Measurements from ENCODE around the gene KIF17. TPM values are rescaled to one million over a fixed set of nuclear protein-coding genes. Genes with fewer than 3 reads are reported as not detected.

Gene KIF17
- total RNA-seq, 6 experiments from 2014 or later = 1.0 to 3.2 (median 1.3) TPM

- Histone ChIP-seq H3K4me3 (no peak overlapping the region), H3K27ac (no peak overlapping the region), H3K9me3 (no peaks in the 10 kb centered on the region), H3K27me3 (no peaks in the 10 kb centered on the region), H3K4me1 (no peaks in the 10 kb centered on the region), H3K36me3 (no peaks in the 10 kb centered on the region)
- ATAC-seq = no peak
- DNase-seq = no peak
- WGBS (ENCODE audit: insufficient coverage, low coverage, low lambda C conversion rate, missing lambda C conversion rate) = 66% methylated on average over 6 of the region's 29 CpGs
- TF ChIP-seq POLR2A (IDR thresholded peaks at IDR 0.05) = no peak
- TF ChIP-seq, protein P1, sequence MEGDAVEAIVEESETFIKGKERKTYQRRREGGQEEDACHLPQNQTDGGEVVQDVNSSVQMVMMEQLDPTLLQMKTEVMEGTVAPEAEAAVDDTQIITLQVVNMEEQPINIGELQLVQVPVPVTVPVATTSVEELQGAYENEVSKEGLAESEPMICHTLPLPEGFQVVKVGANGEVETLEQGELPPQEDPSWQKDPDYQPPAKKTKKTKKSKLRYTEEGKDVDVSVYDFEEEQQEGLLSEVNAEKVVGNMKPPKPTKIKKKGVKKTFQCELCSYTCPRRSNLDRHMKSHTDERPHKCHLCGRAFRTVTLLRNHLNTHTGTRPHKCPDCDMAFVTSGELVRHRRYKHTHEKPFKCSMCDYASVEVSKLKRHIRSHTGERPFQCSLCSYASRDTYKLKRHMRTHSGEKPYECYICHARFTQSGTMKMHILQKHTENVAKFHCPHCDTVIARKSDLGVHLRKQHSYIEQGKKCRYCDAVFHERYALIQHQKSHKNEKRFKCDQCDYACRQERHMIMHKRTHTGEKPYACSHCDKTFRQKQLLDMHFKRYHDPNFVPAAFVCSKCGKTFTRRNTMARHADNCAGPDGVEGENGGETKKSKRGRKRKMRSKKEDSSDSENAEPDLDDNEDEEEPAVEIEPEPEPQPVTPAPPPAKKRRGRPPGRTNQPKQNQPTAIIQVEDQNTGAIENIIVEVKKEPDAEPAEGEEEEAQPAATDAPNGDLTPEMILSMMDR (IDR thresholded peaks at IDR 0.05) = no peak
- intact Hi-C loops (cut with DNase I) = no loop called here
Measured at GRCh38 chr1:20711285-20712214, 6.3 kb downstream of the KIF17 start.

DNA sequence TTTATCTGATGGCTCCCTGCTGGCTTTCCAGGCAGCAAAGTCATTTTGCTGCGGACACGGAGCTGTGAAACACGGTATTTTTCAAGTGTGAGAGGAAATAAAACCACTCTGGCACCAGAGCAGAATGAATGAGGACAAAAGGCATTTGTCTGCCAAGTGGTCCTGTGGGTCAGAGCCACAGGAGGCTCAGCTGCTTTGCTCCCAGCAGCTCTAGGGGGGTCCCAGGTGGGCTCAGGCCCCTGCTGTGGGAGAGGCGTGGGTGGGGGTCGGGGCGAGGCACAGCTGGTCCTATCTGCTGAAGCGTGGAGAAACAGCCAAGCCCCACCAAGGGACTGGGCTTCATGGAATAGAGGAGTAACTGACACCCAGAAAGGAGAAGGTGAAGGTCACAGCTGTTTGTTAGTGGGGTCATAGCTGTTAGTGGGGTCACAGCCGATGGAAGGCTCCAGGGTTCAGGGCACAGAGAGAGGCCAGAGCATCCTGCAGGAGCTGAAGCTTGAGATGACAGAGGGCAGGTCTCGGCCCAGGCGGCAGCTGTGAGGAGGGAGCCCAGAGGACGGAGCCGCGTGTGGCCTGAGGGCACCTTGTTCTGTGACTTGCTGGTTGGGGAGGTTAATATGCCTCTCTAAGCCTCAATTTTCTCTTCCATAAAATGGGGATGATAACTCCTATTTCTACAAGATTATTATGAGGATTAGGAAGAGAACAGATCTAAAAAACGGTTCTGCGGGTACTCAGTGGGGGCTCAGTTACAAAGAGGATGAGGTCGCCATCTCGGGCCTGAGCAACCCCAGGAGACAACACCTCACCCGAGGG lies 7.1 kb downstream of the KIF17 start:
- Histone ChIP-seq H3K4me3 (no peak overlapping the region), H3K4me1 (no peaks in the 10 kb centered on the region), H3K9me3 (no peaks in the 10 kb centered on the region), H3K36me3 (no peaks in the 10 kb centered on the region), H3K27ac (no peak overlapping the region), H3K27me3 (no peaks in the 10 kb centered on the region)
- 65% methylated on average over 17 of the region's 18 CpGs for WGBS (ENCODE audit: insufficient coverage, low coverage, low lambda C conversion rate, missing lambda C conversion rate)
- intact Hi-C loops (cut with DNase I) = no loop called here
- ATAC-seq = no peak
- TF ChIP-seq POLR2A (IDR thresholded peaks at IDR 0.05) = no peak
- TF ChIP-seq, protein P1 (IDR thresholded peaks at IDR 0.05) = no peak
- DNase-seq = no peak

DNA sequence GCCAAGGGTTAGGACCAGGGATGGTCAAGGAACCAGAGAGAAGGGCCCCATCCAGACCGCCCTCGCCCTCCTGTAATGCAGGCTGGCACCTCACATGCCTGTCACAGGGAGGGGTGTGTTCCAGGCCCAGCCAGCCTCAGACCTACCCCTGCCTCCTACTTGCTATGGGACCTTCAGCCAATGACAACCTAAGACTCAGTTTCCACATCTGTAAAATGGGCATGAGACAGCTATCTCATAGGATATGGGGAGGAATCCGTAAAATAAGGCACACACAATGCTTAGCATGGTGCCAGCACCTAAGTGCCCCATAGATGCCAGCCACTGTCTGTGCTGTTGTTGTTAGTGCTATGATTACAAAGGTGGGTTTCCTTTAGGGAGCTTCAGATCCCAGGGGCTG lies 7.9 kb downstream of the KIF17 start:
- no peak overlapping the region for H3K4me3 ChIP-seq
- no peaks in the 10 kb centered on the region for H3K27me3 ChIP-seq
- ATAC-seq (no peak), DNase-seq (no peak)
- 93% methylated on average over 3 of the region's 3 CpGs for WGBS (ENCODE audit: insufficient coverage, low coverage, low lambda C conversion rate, missing lambda C conversion rate)
- H3K4me1 ChIP-seq = no peaks in the 10 kb centered on the region
- no peaks in the 10 kb centered on the region for H3K36me3 ChIP-seq
- intact Hi-C loops (cut with DNase I) = no loop called here
- TF ChIP-seq POLR2A (IDR thresholded peaks at IDR 0.05) = no peak
- TF ChIP-seq, protein P1 (IDR thresholded peaks at IDR 0.05) = no peak
- H3K27ac ChIP-seq = no peak overlapping the region
- H3K9me3 ChIP-seq = no peaks in the 10 kb centered on the region

DNA sequence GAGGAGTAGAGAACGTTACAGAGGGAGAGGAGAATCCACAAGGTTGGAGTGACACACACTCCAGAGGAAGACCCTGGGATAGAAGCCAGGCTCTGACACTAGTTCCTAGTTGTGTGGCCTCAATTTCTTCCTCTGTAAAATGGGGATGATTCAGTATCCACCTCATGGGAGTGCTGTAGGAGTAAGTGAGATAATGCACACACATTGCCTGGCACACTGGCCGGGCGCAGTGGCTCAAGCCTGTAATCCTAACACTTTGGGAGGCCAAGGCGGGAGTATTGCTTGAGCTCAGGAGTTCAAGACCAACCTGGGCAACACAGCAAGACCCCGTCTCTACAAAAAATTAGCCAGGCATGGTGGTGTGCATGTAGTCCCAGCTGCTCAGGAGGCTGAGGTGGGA lies 8.9 kb downstream of the KIF17 start:
- intact Hi-C loops (cut with DNase I) = no loop called here
- ATAC-seq (no peak), DNase-seq (no peak)
- Histone ChIP-seq H3K4me3 (no peak overlapping the region), H3K36me3 (no peaks in the 10 kb centered on the region), H3K4me1 (no peaks in the 10 kb centered on the region), H3K27me3 (no peaks in the 10 kb centered on the region), H3K27ac (no peak overlapping the region), H3K9me3 (no peaks in the 10 kb centered on the region)
- 76% methylated on average over 5 of the region's 5 CpGs for WGBS (ENCODE audit: insufficient coverage, low coverage, low lambda C conversion rate, missing lambda C conversion rate)
- TF ChIP-seq, protein P1 (IDR thresholded peaks at IDR 0.05) = no peak
- TF ChIP-seq POLR2A (IDR thresholded peaks at IDR 0.05) = no peak
